GM19193 (cell line): ENCODE data around the gene CELSR1.

Source experiments
- POLR2A ChIP-seq: IDR thresholded peaks from 4 replicates; pipeline ENCODE4 v1.6.1; 2011; ENCODE audit not compliant: insufficient read depth, insufficient read length; ENCODE audit errors: extremely low read depth

Gene CELSR1

GRCh38 chr22:46478083-46478551 lies 59.3 kb downstream of the CELSR1 start:
- TF ChIP-seq POLR2A = no peak

- TF ChIP-seq POLR2A = no peak
Observed at GRCh38 chr22:46476547-46476941, 60.9 kb downstream of the CELSR1 start.

GRCh38 chr22:46473896-46474557 lies 63.4 kb downstream of the CELSR1 start:
- TF ChIP-seq POLR2A = no peak

- no peak for TF ChIP-seq POLR2A
Observed at GRCh38 chr22:46473021-46473779, 64.2 kb downstream of the CELSR1 start.

GRCh38 chr22:46472722-46473016 lies 64.8 kb downstream of the CELSR1 start:
- no peak for TF ChIP-seq POLR2A

GRCh38 chr22:46471901-46472721 lies 65.3 kb downstream of the CELSR1 start:
- no peak for TF ChIP-seq POLR2A

GRCh38 chr22:46469711-46470110 lies 67.7 kb downstream of the CELSR1 start:
- TF ChIP-seq POLR2A = no peak

- no peak for TF ChIP-seq POLR2A
Observed at GRCh38 chr22:46467006-46467405, 70.4 kb downstream of the CELSR1 start.

- no peak for TF ChIP-seq POLR2A
Observed at GRCh38 chr22:46466255-46466676, 71.2 kb downstream of the CELSR1 start.

- TF ChIP-seq POLR2A = no peak
Observed at GRCh38 chr22:46465793-46466192, 71.6 kb downstream of the CELSR1 start.

GRCh38 chr22:46465345-46465720 lies 72.1 kb downstream of the CELSR1 start:
- no peak for TF ChIP-seq POLR2A

GRCh38 chr22:46464701-46465344 lies 72.6 kb downstream of the CELSR1 start:
- no peak for TF ChIP-seq POLR2A

GRCh38 chr22:46464296-46464695 lies 73.1 kb downstream of the CELSR1 start:
- no peak for TF ChIP-seq POLR2A

- no peak for TF ChIP-seq POLR2A
Observed at GRCh38 chr22:46463435-46464227, 73.8 kb downstream of the CELSR1 start.
